Measurements from ENCODE around the gene NOP53. TPM values are rescaled to one million over a fixed set of nuclear protein-coding genes. Genes with fewer than 3 reads are reported as not detected.
"Not testable (repeated sequence)": the region's sequence is repeated elsewhere in the genome, so short reads cannot be mapped to it uniquely, and the experiment has no call there.

NOP53 gene
- total RNA-seq, 1 donor from 2014 or later: 121 TPM

GRCh38 chr19:47766359-47766620 is 20.9 kb downstream of the NOP53 start:
- no peak for DNase-seq (ENCODE audit: low read depth)
- H3K36me3 ChIP-seq (ENCODE audit: control insufficient read depth, insufficient read depth, low read length): no peaks in the 10 kb centered on the region
- H3K4me3 ChIP-seq (ENCODE audit: low read depth, low read length): no peak overlapping the region
- FAIRE-seq: no peak
- H3K27me3 ChIP-seq (ENCODE audit: control insufficient read depth, insufficient read depth, low read length): no peaks in the 10 kb centered on the region
- no peak for TF ChIP-seq CTCF (IDR thresholded peaks at IDR 0.05; ENCODE audit: insufficient read depth, low read length, severe bottlenecking)

- TF ChIP-seq CTCF (IDR thresholded peaks at IDR 0.05; ENCODE audit: insufficient read depth, low read length, severe bottlenecking): no peak
- Histone ChIP-seq H3K27me3 (ENCODE audit: control insufficient read depth, insufficient read depth, low read length) (no peaks in the 10 kb centered on the region), H3K36me3 (ENCODE audit: control insufficient read depth, insufficient read depth, low read length) (no peaks in the 10 kb centered on the region), H3K4me3 (ENCODE audit: low read depth, low read length) (no peak overlapping the region)
- FAIRE-seq: no peak
- DNase-seq (ENCODE audit: low read depth): no peak
These were observed 21.3 kb downstream of the NOP53 start for GRCh38 chr19:47766670-47767069.

GRCh38 chr19:47767349-47767748 is 22.0 kb downstream of the NOP53 start:
- Histone ChIP-seq H3K27me3 (ENCODE audit: control insufficient read depth, insufficient read depth, low read length) (no peaks in the 10 kb centered on the region), H3K36me3 (ENCODE audit: control insufficient read depth, insufficient read depth, low read length) (no peaks in the 10 kb centered on the region), H3K4me3 (ENCODE audit: low read depth, low read length) (no peak overlapping the region)
- FAIRE-seq (no peak), DNase-seq (ENCODE audit: low read depth) (no peak)
- TF ChIP-seq CTCF (IDR thresholded peaks at IDR 0.05; ENCODE audit: insufficient read depth, low read length, severe bottlenecking): no peak

- no peak for FAIRE-seq
- no peaks in the 10 kb centered on the region for H3K27me3 ChIP-seq (ENCODE audit: control insufficient read depth, insufficient read depth, low read length)
- no peak overlapping the region for H3K4me3 ChIP-seq (ENCODE audit: low read depth, low read length)
- no peak for DNase-seq (ENCODE audit: low read depth)
- H3K36me3 ChIP-seq (ENCODE audit: control insufficient read depth, insufficient read depth, low read length): no peaks in the 10 kb centered on the region
- no peak for TF ChIP-seq CTCF (IDR thresholded peaks at IDR 0.05; ENCODE audit: insufficient read depth, low read length, severe bottlenecking)
These were observed 23.3 kb downstream of the NOP53 start for GRCh38 chr19:47768604-47769003.

- Histone ChIP-seq H3K27me3 (ENCODE audit: control insufficient read depth, insufficient read depth, low read length) (no peaks in the 10 kb centered on the region), H3K36me3 (ENCODE audit: control insufficient read depth, insufficient read depth, low read length) (no peaks in the 10 kb centered on the region), H3K4me3 (ENCODE audit: low read depth, low read length) (no peak overlapping the region)
- FAIRE-seq (no peak), DNase-seq (ENCODE audit: low read depth) (no peak)
- TF ChIP-seq CTCF (IDR thresholded peaks at IDR 0.05; ENCODE audit: insufficient read depth, low read length, severe bottlenecking): no peak
These were observed 24.2 kb downstream of the NOP53 start for GRCh38 chr19:47769534-47769933.

GRCh38 chr19:47771291-47771690 is 25.9 kb downstream of the NOP53 start:
- not testable (repeated sequence) for H3K4me3 ChIP-seq (ENCODE audit: low read depth, low read length); H3K27me3 ChIP-seq (ENCODE audit: control insufficient read depth, insufficient read depth, low read length); DNase-seq (ENCODE audit: low read depth); FAIRE-seq; H3K36me3 ChIP-seq (ENCODE audit: control insufficient read depth, insufficient read depth, low read length)

All from bronchial epithelial cell (primary cell).